Adipocyte (in vitro differentiated cells): ENCODE measurements around the gene DNMBP.
"Not testable (repeated sequence)": the region's sequence is repeated elsewhere in the genome, so short reads cannot be mapped to it uniquely, and the experiment has no call there.

ENCODE experiments used
- DNase-seq: peaks from one replicate; pipeline ENCODE4 v3.0.0-alpha.2; 2015; ENCODE audit warnings: low read depth
- H3K27me3 ChIP-seq: replicated peaks from 2 replicates; pipeline ENCODE4 v1.7.0; 2013; ENCODE audit warnings: mild to moderate bottlenecking, low read length, moderate library complexity; ENCODE audit not compliant: control insufficient read depth, insufficient read depth
- H3K36me3 ChIP-seq: 2 replicates; pipeline ENCODE4 v1.7.0; 2013; ENCODE audit warnings: low read length, mild to moderate bottlenecking, moderate library complexity; ENCODE audit not compliant: control insufficient read depth, insufficient read depth, severe bottlenecking
- H3K4me1 ChIP-seq: 2 replicates; pipeline ENCODE4 v1.7.0; 2013; ENCODE audit warnings: mild to moderate bottlenecking, low read length, moderate library complexity; ENCODE audit not compliant: control insufficient read depth, insufficient read depth
- H3K4me3 ChIP-seq: 2 replicates; pipeline ENCODE4 v1.7.0; 2013; ENCODE audit warnings: mild to moderate bottlenecking, low read length, moderate library complexity
- H3K9ac ChIP-seq: 2 replicates; pipeline ENCODE4 v1.7.0; 2013; ENCODE audit warnings: mild to moderate bottlenecking, low read length, moderate library complexity
- H3K9me3 ChIP-seq: 2 replicates; pipeline ENCODE4 v1.7.0; 2013; ENCODE audit warnings: mild to moderate bottlenecking, low read length, moderate library complexity; ENCODE audit not compliant: control insufficient read depth

Gene DNMBP

DNA sequence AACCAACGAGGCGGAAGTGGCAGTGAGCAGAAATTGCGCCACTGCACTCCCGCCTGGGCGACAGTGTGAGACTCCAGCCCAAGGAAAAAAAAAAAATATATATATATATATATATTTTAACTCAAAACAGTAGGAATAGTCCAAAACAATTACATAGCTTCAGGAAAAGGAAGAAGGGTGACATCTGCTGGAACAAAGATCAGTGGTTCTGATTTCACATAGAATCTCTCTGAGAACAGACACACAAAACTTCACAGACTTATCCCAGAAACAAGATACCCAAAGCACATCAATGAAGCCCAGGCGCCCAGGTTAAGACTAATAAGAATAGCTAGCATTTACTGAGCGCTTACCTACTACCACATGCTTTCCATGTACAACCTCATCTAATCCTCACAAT, 45.0 kb downstream of the DNMBP start:
- H3K9me3 ChIP-seq, result no peaks in the 10 kb centered on the region
- peaks cover 45% of the 10 kb centered on the region for H3K36me3 ChIP-seq
- H3K27me3 ChIP-seq, result no peaks in the 10 kb centered on the region
- DNase-seq, result peak; percentile 51
- no peak overlapping the region for H3K4me3 ChIP-seq
- H3K4me1 ChIP-seq, result peaks cover 19% of the 10 kb centered on the region
- no peak overlapping the region for H3K9ac ChIP-seq

DNA sequence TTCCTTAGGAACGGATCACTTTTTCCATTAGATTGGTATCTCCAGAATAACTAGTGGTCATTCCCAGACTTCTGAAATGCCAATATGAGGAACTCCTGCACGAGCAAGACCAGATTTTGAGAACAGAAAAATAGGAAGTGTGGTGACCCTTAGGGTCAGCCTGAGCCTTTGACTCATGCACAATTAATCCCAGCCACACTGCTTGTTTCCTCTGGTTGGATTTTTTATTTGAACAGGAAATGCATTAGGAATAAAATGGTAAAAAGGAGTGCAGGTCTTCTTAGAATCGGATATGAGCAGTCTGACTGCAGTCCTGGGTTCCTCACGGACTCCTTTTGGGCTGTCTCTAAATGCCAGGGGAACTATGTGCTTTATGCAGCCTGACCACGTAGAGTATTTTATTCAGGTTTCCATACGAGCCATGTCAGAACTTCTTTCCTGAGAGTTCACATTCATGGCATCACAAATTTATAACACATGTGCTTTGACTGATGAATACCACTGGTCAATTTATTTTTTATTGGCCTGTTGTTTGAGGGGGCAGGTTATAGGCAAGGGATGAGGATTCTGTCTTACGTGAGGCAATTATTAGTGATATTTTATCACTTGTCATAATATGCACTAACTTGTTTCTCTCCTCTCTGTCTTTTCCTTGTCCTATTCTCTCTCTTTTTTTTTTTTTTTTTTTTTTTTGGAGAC, 46.1 kb downstream of the DNMBP start:
- H3K27me3 ChIP-seq, DNase-seq, H3K9me3 ChIP-seq, H3K4me3 ChIP-seq: not testable (repeated sequence)
- H3K4me1 ChIP-seq, result peaks cover 26% of the 10 kb centered on the region
- H3K9ac ChIP-seq, result peak overlapping the region; percentile 18
- H3K36me3 ChIP-seq, result peaks cover 34% of the 10 kb centered on the region

DNA sequence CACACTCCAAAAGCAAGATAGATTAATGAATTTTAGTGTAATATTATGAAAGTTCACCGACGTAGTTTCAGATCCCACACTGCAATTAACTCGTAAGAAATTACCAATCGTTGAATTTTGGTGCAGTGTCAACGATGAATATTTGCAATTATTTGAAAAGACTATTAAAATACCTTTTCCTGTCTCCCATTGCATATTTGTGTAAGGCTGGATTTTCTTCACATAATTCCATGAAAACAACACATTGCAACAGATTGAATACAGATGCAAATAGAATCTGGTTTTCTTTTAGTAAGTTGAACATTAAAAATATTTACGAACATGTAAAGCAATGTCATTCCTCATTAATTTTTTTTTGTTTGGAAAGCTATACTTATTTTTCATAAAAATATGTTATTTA, 50.9 kb downstream of the DNMBP start:
- H3K4me3 ChIP-seq, result peak overlapping the region; percentile 21
- H3K27me3 ChIP-seq, result no peaks in the 10 kb centered on the region
- H3K9ac ChIP-seq, result peak overlapping the region; percentile 60
- DNase-seq, result no peak
- H3K9me3 ChIP-seq, result no peaks in the 10 kb centered on the region
- H3K36me3 ChIP-seq, result peaks cover 35% of the 10 kb centered on the region
- peaks cover 33% of the 10 kb centered on the region for H3K4me1 ChIP-seq

DNA sequence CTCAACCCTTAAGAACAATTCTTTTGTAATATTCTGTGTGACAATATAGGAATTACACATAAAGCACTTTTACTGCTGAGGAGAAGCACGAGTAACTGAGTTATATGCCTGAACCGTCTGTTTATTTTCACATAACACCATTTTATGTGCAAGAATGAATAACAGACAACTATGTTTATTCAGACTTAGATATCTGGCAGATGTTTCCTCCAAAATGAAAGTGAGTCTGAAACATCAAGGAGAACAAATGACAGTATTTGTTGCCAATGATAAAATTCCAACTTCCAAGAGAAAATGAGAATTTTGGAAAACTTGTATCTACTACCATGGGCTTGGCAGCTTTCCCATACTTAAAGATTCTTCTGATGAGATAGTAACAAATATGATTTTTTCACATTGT, 51.4 kb downstream of the DNMBP start:
- peak overlapping the region; percentile 60 for H3K9ac ChIP-seq
- H3K9me3 ChIP-seq, result no peaks in the 10 kb centered on the region
- DNase-seq, result peak; percentile 42
- H3K4me3 ChIP-seq, result peak overlapping the region; percentile 21
- peaks cover 32% of the 10 kb centered on the region for H3K4me1 ChIP-seq
- H3K36me3 ChIP-seq, result peaks cover 38% of the 10 kb centered on the region
- no peaks in the 10 kb centered on the region for H3K27me3 ChIP-seq

DNA sequence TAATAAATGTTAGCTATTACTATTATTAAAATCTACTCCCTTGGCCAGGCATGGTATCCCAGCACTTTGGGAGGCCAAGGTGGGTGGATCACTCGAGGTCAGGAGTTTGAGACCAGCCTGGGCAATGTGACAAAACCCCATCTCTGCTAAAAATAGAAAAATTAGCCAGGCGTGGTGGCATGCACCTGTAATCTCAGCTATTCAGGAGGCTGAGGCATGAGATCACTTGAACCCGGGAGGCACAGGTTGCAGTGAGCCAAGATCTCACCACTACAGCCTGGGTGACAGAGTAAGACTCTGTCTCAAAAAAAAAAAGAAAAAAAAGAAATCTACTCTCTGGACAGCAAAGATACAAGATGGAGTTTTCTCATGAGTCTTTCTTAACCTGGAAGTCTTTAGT, 56.2 kb downstream of the DNMBP start:
- not testable (repeated sequence) for DNase-seq, H3K9ac ChIP-seq, H3K4me3 ChIP-seq, H3K9me3 ChIP-seq, H3K27me3 ChIP-seq
- Histone ChIP-seq H3K36me3 (peaks cover 70% of the 10 kb centered on the region), H3K4me1 (peaks cover 23% of the 10 kb centered on the region)

DNA sequence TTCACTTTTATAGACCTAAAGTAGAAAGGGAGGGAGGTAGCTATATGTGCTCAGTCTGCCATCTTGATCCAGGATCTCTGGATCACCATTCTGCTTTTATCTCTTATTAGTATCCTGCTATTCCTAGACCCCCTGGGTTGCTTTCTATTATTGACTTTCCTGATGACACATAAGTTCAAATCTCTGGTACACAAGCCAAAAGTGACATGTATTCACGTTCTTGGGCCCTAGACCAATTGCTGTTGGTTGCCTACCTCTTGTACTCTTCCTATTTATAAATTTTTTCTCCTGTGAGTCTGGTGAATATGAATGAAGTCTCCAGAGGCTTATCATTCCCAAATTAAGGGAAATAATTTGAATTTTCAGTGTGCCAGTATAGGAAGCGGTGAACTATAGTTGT, 56.9 kb downstream of the DNMBP start:
- peaks cover 70% of the 10 kb centered on the region for H3K36me3 ChIP-seq
- H3K4me1 ChIP-seq, result peaks cover 16% of the 10 kb centered on the region
- no peak overlapping the region for H3K4me3 ChIP-seq
- H3K9ac ChIP-seq, result no peak overlapping the region
- H3K27me3 ChIP-seq, result no peaks in the 10 kb centered on the region
- DNase-seq, result no peak
- H3K9me3 ChIP-seq, result no peaks in the 10 kb centered on the region

DNA sequence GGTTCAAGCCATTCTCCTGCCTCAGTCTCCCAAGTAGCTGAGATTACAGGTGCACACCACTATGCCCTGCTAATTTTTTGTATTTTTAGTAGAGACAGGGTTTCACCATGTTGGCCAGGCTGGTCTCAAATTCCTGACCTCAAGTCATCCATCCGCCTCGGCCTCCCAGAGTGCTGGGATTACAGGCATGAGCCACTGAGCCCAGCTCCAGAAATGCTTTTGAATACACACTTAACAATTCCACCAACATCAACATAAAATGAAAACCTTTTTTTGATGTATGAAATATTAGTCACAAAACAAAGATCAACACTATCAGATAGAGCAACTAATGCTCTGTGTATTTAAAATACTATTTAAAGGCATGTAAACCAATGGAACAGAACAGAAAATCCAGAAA, 63.7 kb downstream of the DNMBP start:
- H3K4me1 ChIP-seq, result peaks cover 49% of the 10 kb centered on the region
- H3K27me3 ChIP-seq, H3K9me3 ChIP-seq, H3K9ac ChIP-seq, H3K4me3 ChIP-seq: not testable (repeated sequence)
- peak; percentile 44 for DNase-seq
- peaks cover 17% of the 10 kb centered on the region for H3K36me3 ChIP-seq

DNA sequence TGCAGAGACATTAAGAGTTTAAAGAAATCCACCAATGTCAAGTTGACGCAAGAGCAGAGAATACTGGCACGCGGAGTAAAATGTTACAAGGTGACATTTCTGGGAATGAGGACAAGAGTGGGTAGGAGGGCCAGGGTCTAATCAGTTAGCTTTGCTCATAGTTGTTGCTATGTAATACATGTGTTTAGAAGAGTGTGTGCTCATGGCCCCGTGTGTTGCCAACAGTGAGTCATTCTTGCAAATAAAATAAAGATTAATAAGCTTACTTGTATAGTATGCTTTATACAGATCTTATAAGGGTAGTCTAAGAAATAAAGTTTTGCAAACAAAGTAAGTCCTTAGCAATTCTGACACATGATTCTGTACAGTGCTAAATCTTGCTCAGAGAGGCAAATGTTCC, 64.5 kb downstream of the DNMBP start:
- DNase-seq, result peak; percentile 73
- peaks cover 17% of the 10 kb centered on the region for H3K36me3 ChIP-seq
- peak overlapping the region; percentile 28 for H3K4me3 ChIP-seq
- no peak overlapping the region for H3K9ac ChIP-seq
- no peaks in the 10 kb centered on the region for H3K27me3 ChIP-seq
- H3K9me3 ChIP-seq, result no peaks in the 10 kb centered on the region
- H3K4me1 ChIP-seq, result peaks cover 49% of the 10 kb centered on the region

DNA sequence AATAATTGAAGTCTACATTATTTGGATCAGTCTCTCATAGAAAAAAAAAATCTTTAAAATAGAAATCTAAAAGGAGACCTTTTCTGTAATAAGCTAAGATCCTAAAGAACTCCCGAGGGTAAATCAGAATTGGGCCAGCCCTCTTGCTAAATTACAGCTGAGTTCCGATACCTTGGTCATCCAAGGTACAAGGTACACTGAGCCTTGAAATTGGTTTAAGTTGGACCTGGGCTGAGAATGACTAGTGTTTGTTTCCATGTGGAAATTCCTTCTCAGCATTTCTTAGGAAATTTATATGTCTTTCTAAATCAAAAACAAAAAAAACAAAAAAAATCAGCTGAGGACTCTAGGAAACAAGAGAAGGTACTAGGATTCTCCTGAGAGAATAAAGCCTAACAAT, 64.9 kb downstream of the DNMBP start:
- H3K9me3 ChIP-seq, result no peaks in the 10 kb centered on the region
- peaks cover 13% of the 10 kb centered on the region for H3K36me3 ChIP-seq
- no peaks in the 10 kb centered on the region for H3K27me3 ChIP-seq
- no peak overlapping the region for H3K9ac ChIP-seq
- peak overlapping the region; percentile 28 for H3K4me3 ChIP-seq
- H3K4me1 ChIP-seq, result peaks cover 49% of the 10 kb centered on the region
- no peak for DNase-seq

DNA sequence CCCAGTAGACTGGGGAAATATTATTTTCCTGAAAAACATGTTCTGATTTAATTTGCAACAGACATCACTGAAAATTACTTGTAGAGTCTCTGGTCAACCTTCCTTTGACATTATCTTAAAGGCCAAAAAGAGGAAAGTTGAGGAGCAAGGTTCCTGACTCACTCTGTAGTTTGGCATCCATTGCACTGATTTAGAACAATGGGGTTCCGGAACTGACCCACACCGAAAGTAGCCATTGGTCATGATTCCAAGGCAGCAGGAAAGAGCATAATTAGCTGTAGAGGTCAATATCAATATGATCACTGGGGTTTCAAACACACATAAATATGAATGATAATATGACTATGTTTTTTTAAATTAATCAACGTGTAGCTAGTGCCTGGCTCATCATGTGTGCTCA, 65.8 kb downstream of the DNMBP start:
- Histone ChIP-seq H3K4me3 (no peak overlapping the region), H3K36me3 (peaks cover 10% of the 10 kb centered on the region), H3K9me3 (no peaks in the 10 kb centered on the region), H3K9ac (no peak overlapping the region), H3K4me1 (peaks cover 49% of the 10 kb centered on the region), H3K27me3 (no peaks in the 10 kb centered on the region)
- no peak for DNase-seq

DNA sequence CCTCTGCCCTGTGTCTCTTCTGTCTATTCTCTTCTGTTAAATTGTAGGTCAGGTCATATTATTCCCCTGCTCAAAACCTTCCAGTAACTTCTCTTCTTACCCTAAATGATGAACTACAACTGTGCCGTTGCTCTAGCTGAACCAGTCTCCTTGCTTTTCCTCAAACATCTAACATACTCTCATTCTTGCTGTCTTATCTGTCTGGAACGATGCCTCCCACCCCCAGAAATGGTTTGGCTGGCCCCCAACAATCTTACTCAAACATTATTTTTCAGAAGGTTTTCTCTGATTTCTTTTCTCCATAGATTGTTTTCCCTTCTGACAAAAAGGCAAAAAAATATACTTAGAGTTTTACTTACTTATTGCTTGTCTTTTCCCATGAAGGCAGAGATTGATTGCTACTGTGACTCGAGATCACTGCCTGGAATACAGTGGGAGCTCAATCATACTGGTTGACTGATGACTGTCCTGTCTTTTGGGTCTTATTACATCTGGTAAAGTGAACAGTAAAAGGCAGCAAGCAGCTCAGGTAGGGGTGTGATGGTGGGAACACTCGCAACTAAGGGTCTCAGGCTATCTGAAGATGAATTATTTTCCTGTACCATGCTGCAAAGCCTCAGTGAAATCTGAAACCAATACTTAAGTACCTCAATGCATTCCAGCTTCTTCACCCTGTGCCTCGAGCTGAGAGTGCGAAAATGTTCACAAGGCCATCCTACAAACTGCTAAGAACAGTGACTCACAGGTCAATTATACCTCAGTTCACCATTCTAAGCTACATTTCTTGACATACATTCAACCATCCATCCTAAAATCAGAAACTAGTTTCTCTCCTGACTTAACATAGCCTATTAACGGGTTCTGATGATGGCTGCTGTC, 67.6 kb downstream of the DNMBP start:
- peak; percentile 52 for DNase-seq

More for the DNA sequence above, 67.6 kb downstream of the DNMBP start:
- Histone ChIP-seq H3K27me3 (no peaks in the 10 kb centered on the region), H3K9me3 (no peaks in the 10 kb centered on the region), H3K4me1 (peaks cover 49% of the 10 kb centered on the region), H3K4me3 (no peak overlapping the region), H3K9ac (no peak overlapping the region), H3K36me3 (peaks cover 10% of the 10 kb centered on the region)
